ENCODE measurements around the gene MYBBP1A.

Gene MYBBP1A

GRCh38 chr17:4542003-4542725 is 13.0 kb downstream of the MYBBP1A start:
- H2AFZ ChIP-seq (ENCODE audit: low read depth, low read length), result no peak overlapping the region
- DNase-seq, result no peak
- H3K9ac ChIP-seq (ENCODE audit: low read length), result no peak overlapping the region
- WGBS, result 97% methylated on average over 14 of the region's 14 CpGs
- H2BK12ac ChIP-seq (ENCODE audit: low read length in 2 of 2), result no peak overlapping the region
- H3K4ac ChIP-seq (ENCODE audit: low read depth in 1 of 2, low read length in 2 of 2), result no peak overlapping the region
- H2BK120ac ChIP-seq (ENCODE audit: low read depth, low read length), result no peak overlapping the region
- no peak overlapping the region for H3K27ac ChIP-seq (ENCODE audit: low read length, poor library complexity, severe bottlenecking)
- H3K4me3 ChIP-seq (ENCODE audit: insufficient read depth in 1 of 2, low read depth in 1 of 2, low read length in 2 of 2), result no peak overlapping the region
- H3K36me3 ChIP-seq (ENCODE audit: control insufficient read depth in 1 of 2, insufficient read depth in 2 of 2, low read depth in 1 of 2, low read length in 2 of 2), result peaks cover 79 to 100% of the 10 kb centered on the region in 2 experiments
- H2BK15ac ChIP-seq (ENCODE audit: low read depth, poor library complexity, severe bottlenecking), result no peak overlapping the region
- peaks cover 10% of the 10 kb centered on the region for H3K79me1 ChIP-seq (replicated peaks; ENCODE audit: low read length, poor library complexity, severe bottlenecking)
- H3K4me1 ChIP-seq (ENCODE audit: control insufficient read depth, insufficient read depth, low read depth, low read length), result peaks cover 9% of the 10 kb centered on the region
- no peaks in the 10 kb centered on the region for H3K27me3 ChIP-seq (ENCODE audit: control insufficient read depth in 1 of 2, insufficient read depth in 1 of 2, low read length in 2 of 2)
- no peak overlapping the region for H4K91ac ChIP-seq (ENCODE audit: low read length)
- no peak overlapping the region for H3K14ac ChIP-seq (ENCODE audit: low read length in 2 of 2)
- H4K8ac ChIP-seq (ENCODE audit: low read length), result no peak overlapping the region
- H3K23ac ChIP-seq (ENCODE audit: low read length in 2 of 2), result no peak overlapping the region
- no peak overlapping the region for H2AK5ac ChIP-seq (ENCODE audit: low read length, severe bottlenecking)
- no peaks in the 10 kb centered on the region for H3K9me3 ChIP-seq (ENCODE audit: control insufficient read depth, low read length)
- H3K4me2 ChIP-seq (ENCODE audit: low read length, poor library complexity, severe bottlenecking), result no peak overlapping the region
- no peak overlapping the region for H2BK5ac ChIP-seq (ENCODE audit: low read depth, low read length, poor library complexity, severe bottlenecking)
- no peak overlapping the region for H3K18ac ChIP-seq (ENCODE audit: low read depth in 1 of 2, low read length in 2 of 2)

- H3K4me3 ChIP-seq (ENCODE audit: insufficient read depth in 1 of 2, low read depth in 1 of 2, low read length in 2 of 2), result no peak overlapping the region
- peaks cover 12% of the 10 kb centered on the region for H3K4me1 ChIP-seq (ENCODE audit: control insufficient read depth, insufficient read depth, low read depth, low read length)
- no peak overlapping the region for H2BK12ac ChIP-seq (ENCODE audit: low read length in 2 of 2)
- no peak overlapping the region for H3K9ac ChIP-seq (ENCODE audit: low read length)
- no peaks in the 10 kb centered on the region for H3K9me3 ChIP-seq (ENCODE audit: control insufficient read depth, low read length)
- H2AK5ac ChIP-seq (ENCODE audit: low read length, severe bottlenecking), result no peak overlapping the region
- H3K18ac ChIP-seq (ENCODE audit: low read depth in 1 of 2, low read length in 2 of 2), result no peak overlapping the region
- no peak for DNase-seq
- H4K8ac ChIP-seq (ENCODE audit: low read length), result no peak overlapping the region
- 94% methylated on average over 27 of the region's 29 CpGs for WGBS
- H2BK5ac ChIP-seq (ENCODE audit: low read depth, low read length, poor library complexity, severe bottlenecking), result no peak overlapping the region
- no peak overlapping the region for H2BK15ac ChIP-seq (ENCODE audit: low read depth, poor library complexity, severe bottlenecking)
- H3K4me2 ChIP-seq (ENCODE audit: low read length, poor library complexity, severe bottlenecking), result no peak overlapping the region
- H3K4ac ChIP-seq (ENCODE audit: low read depth in 1 of 2, low read length in 2 of 2), result no peak overlapping the region
- H3K27me3 ChIP-seq (ENCODE audit: control insufficient read depth in 1 of 2, insufficient read depth in 1 of 2, low read length in 2 of 2), result no peaks in the 10 kb centered on the region
- no peak overlapping the region for H4K91ac ChIP-seq (ENCODE audit: low read length)
- H3K14ac ChIP-seq (ENCODE audit: low read length in 2 of 2), result no peak overlapping the region
- H3K79me1 ChIP-seq (replicated peaks; ENCODE audit: low read length, poor library complexity, severe bottlenecking), result peaks cover 10% of the 10 kb centered on the region
- H3K36me3 ChIP-seq (ENCODE audit: control insufficient read depth in 1 of 2, insufficient read depth in 2 of 2, low read depth in 1 of 2, low read length in 2 of 2), result peaks cover 72 to 95% of the 10 kb centered on the region in 2 experiments
- H3K27ac ChIP-seq (ENCODE audit: low read length, poor library complexity, severe bottlenecking), result no peak overlapping the region
- no peak overlapping the region for H2AFZ ChIP-seq (ENCODE audit: low read depth, low read length)
- H2BK120ac ChIP-seq (ENCODE audit: low read depth, low read length), result no peak overlapping the region
- H3K23ac ChIP-seq (ENCODE audit: low read length in 2 of 2), result no peak overlapping the region
These were observed 13.7 kb downstream of the MYBBP1A start for GRCh38 chr17:4541328-4542002.

GRCh38 chr17:4540687-4541327 is 14.4 kb downstream of the MYBBP1A start:
- H3K18ac ChIP-seq (ENCODE audit: low read depth in 1 of 2, low read length in 2 of 2), result no peak overlapping the region
- H3K79me1 ChIP-seq (replicated peaks; ENCODE audit: low read length, poor library complexity, severe bottlenecking), result peaks cover 8% of the 10 kb centered on the region
- H3K27ac ChIP-seq (ENCODE audit: low read length, poor library complexity, severe bottlenecking), result no peak overlapping the region
- no peak overlapping the region for H3K23ac ChIP-seq (ENCODE audit: low read length in 2 of 2)
- no peak overlapping the region for H2BK12ac ChIP-seq (ENCODE audit: low read length in 2 of 2)
- WGBS, result 95% methylated on average over 15 of the region's 15 CpGs
- no peak for DNase-seq
- no peak overlapping the region for H3K4me2 ChIP-seq (ENCODE audit: low read length, poor library complexity, severe bottlenecking)
- no peak overlapping the region for H4K91ac ChIP-seq (ENCODE audit: low read length)
- no peak overlapping the region for H2BK15ac ChIP-seq (ENCODE audit: low read depth, poor library complexity, severe bottlenecking)
- no peak overlapping the region for H2AK5ac ChIP-seq (ENCODE audit: low read length, severe bottlenecking)
- no peak overlapping the region for H3K4ac ChIP-seq (ENCODE audit: low read depth in 1 of 2, low read length in 2 of 2)
- no peak overlapping the region for H3K9ac ChIP-seq (ENCODE audit: low read length)
- H3K27me3 ChIP-seq (ENCODE audit: control insufficient read depth in 1 of 2, insufficient read depth in 1 of 2, low read length in 2 of 2), result no peaks in the 10 kb centered on the region
- no peak overlapping the region for H2AFZ ChIP-seq (ENCODE audit: low read depth, low read length)
- H4K8ac ChIP-seq (ENCODE audit: low read length), result no peak overlapping the region
- no peak overlapping the region for H2BK120ac ChIP-seq (ENCODE audit: low read depth, low read length)
- H3K36me3 ChIP-seq (ENCODE audit: control insufficient read depth in 1 of 2, insufficient read depth in 2 of 2, low read depth in 1 of 2, low read length in 2 of 2), result peaks cover 67 to 92% of the 10 kb centered on the region in 2 experiments
- no peak overlapping the region for H2BK5ac ChIP-seq (ENCODE audit: low read depth, low read length, poor library complexity, severe bottlenecking)
- H3K4me1 ChIP-seq (ENCODE audit: control insufficient read depth, insufficient read depth, low read depth, low read length), result peaks cover 18% of the 10 kb centered on the region
- H3K4me3 ChIP-seq (ENCODE audit: insufficient read depth in 1 of 2, low read depth in 1 of 2, low read length in 2 of 2), result no peak overlapping the region
- H3K14ac ChIP-seq (ENCODE audit: low read length in 2 of 2), result no peak overlapping the region
- no peaks in the 10 kb centered on the region for H3K9me3 ChIP-seq (ENCODE audit: control insufficient read depth, low read length)

GRCh38 chr17:4540224-4540651 is 14.9 kb downstream of the MYBBP1A start:
- Histone ChIP-seq H3K27me3 (ENCODE audit: control insufficient read depth in 1 of 2, insufficient read depth in 1 of 2, low read length in 2 of 2) (no peaks in the 10 kb centered on the region), H3K27ac (ENCODE audit: low read length, poor library complexity, severe bottlenecking) (no peak overlapping the region)
- WGBS, result 88% methylated on average over 14 of the region's 14 CpGs

More at GRCh38 chr17:4540224-4540651, 14.9 kb downstream of the MYBBP1A start:
- no peak overlapping the region for H3K9ac ChIP-seq (ENCODE audit: low read length)
- no peak overlapping the region for H2BK12ac ChIP-seq (ENCODE audit: low read length in 2 of 2)
- H3K4ac ChIP-seq (ENCODE audit: low read depth in 1 of 2, low read length in 2 of 2), result no peak overlapping the region
- H3K23ac ChIP-seq (ENCODE audit: low read length in 2 of 2), result no peak overlapping the region
- no peak overlapping the region for H2BK15ac ChIP-seq (ENCODE audit: low read depth, poor library complexity, severe bottlenecking)
- no peak overlapping the region for H3K14ac ChIP-seq (ENCODE audit: low read length in 2 of 2)
- no peak overlapping the region for H3K4me2 ChIP-seq (ENCODE audit: low read length, poor library complexity, severe bottlenecking)
- no peak for DNase-seq
- no peak overlapping the region for H2BK120ac ChIP-seq (ENCODE audit: low read depth, low read length)
- H3K79me1 ChIP-seq (replicated peaks; ENCODE audit: low read length, poor library complexity, severe bottlenecking), result peaks cover 2% of the 10 kb centered on the region
- no peak overlapping the region for H2BK5ac ChIP-seq (ENCODE audit: low read depth, low read length, poor library complexity, severe bottlenecking)
- H3K4me1 ChIP-seq (ENCODE audit: control insufficient read depth, insufficient read depth, low read depth, low read length), result peaks cover 19% of the 10 kb centered on the region
- no peak overlapping the region for H2AK5ac ChIP-seq (ENCODE audit: low read length, severe bottlenecking)
- H4K8ac ChIP-seq (ENCODE audit: low read length), result no peak overlapping the region
- H3K4me3 ChIP-seq (ENCODE audit: insufficient read depth in 1 of 2, low read depth in 1 of 2, low read length in 2 of 2), result no peak overlapping the region
- H3K9me3 ChIP-seq (ENCODE audit: control insufficient read depth, low read length), result no peaks in the 10 kb centered on the region
- no peak overlapping the region for H3K18ac ChIP-seq (ENCODE audit: low read depth in 1 of 2, low read length in 2 of 2)
- H3K36me3 ChIP-seq (ENCODE audit: control insufficient read depth in 1 of 2, insufficient read depth in 2 of 2, low read depth in 1 of 2, low read length in 2 of 2), result peaks cover 62 to 86% of the 10 kb centered on the region in 2 experiments
- H2AFZ ChIP-seq (ENCODE audit: low read depth, low read length), result no peak overlapping the region
- H4K91ac ChIP-seq (ENCODE audit: low read length), result no peak overlapping the region
